Vagina (tissue), 2 donors: ENCODE results near the gene SCYL1. TPM values are rescaled to one million over a fixed set of nuclear protein-coding genes. Genes with fewer than 3 reads are reported as not detected.

Experiments
- DNase-seq, 2 donors: peaks; one replicate each; pipeline ENCODE4 v3.0.0-alpha.2; 2017; ENCODE audit errors: extremely low spot score in 2 of 2
- H3K27ac ChIP-seq: fragments of 200-600 bp; sonication (generic); one replicate; pipeline ENCODE4 v1.5.1; 2019
- H3K27me3 ChIP-seq: fragments of 200-600 bp; sonication (generic); one replicate; pipeline ENCODE4 v1.5.1; 2019
- H3K36me3 ChIP-seq, 2 donors: fragments of 200-600 bp; sonication (generic); one replicate each; pipeline ENCODE4 v1.5.1; 2017 to 2019
- H3K4me1 ChIP-seq: fragments of 200-600 bp; sonication (generic); one replicate; pipeline ENCODE4 v1.5.1; 2019
- H3K4me3 ChIP-seq, 2 donors: fragments of 200-600 bp; sonication (generic); 1 replicate in 1 of 2; 2 replicates in 1 of 2; pipeline ENCODE4 v1.5.1; 2016 to 2019
- H3K9me3 ChIP-seq: fragments of 200-600 bp; sonication (generic); one replicate; pipeline ENCODE4 v1.5.1; 2019
- POLR2A ChIP-seq, 2 donors: fragments of 450-650 bp; IDR thresholded peaks; one replicate each; pipeline ENCODE4 v1.6.1; 2017; ENCODE audit warnings: antibody characterized with exemption in 2 of 2, mild to moderate bottlenecking in 2 of 2, moderate library complexity in 2 of 2
- POLR2AphosphoS5 ChIP-seq, 2 donors: sonication (generic); formaldehyde crosslinking; IDR thresholded peaks; one replicate each; pipeline ENCODE4 v1.9.0; 2017; ENCODE audit warnings: antibody characterized with exemption in 2 of 2, mild to moderate bottlenecking in 2 of 2, low read depth in 1 of 2; ENCODE audit not compliant: insufficient read depth in 1 of 2
- intact Hi-C: fragments of 100-400 bp; cut with DNase I; formaldehyde crosslinking; loops from one replicate; pipeline ENCODE4 v1.15.1; 2023
- total RNA-seq: library from RNA; depleted of rRNA; stranded (reverse); fragments of >200 nt; gene quantifications from one replicate; pipeline ENCODE4 v1.2.3, GENCODE V29; 2016
- TF ChIP-seq, protein P1 (sequence below), 3 experiments: fragments of 450-650 bp in 2 of 3; fragments of 200-600 bp in 1 of 3; sonication (generic) in 1 of 3; IDR thresholded peaks; one replicate each; pipeline ENCODE4 v1.5.1; 2017 to 2019; ENCODE audit warnings: antibody characterized with exemption in 3 of 3, mild to moderate bottlenecking in 2 of 3, moderate library complexity in 2 of 3

Gene SCYL1
- total RNA-seq, 1 donor from 2014 or later, result 77.3 TPM

DNA sequence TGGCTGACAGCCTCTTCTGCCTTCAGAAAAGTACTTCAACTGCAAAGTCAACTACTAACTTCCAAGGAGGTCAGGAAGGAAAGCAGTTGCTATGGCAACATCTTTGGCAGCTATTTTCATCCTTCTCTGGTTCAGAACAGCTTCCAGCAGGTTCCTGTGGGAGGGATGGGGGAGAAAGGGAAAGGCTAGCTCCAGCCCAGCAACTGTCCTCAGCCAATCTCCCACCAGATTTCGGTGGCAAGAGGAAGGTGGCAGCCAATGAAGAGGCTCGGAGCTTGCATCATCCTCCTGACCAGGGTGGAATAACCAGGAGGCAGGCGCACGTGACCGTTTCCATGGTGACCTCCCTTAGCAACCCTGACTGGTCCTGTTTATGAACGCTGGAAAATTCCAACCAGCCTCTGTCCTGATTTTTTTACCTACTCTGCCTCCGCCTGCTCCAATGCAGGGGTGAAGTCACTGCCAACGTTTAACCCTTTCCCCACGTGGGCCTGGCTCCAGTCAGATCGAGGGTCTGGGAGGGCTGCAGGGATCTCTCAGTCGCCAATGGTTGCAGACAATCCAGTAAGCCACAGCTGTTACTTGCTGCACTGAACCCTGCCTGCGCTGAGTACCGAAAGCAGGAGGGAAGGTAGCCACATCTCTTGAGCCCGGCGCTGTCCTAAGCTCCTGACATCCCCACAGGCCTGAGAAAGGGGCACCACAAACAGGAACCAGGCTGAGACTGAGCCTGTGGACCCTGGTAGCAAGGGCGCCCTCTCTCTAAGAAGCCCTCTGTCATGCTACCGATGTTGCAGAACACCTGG is 37.2 kb upstream of the SCYL1 start:
- Histone ChIP-seq H3K27ac (peak overlapping the region; percentile 100), H3K36me3 (no peaks in the 10 kb centered on the region), H3K4me1 (peaks cover 77% of the 10 kb centered on the region), H3K4me3 (peak overlapping the region; percentile 14 to 33), H3K27me3 (no peaks in the 10 kb centered on the region), H3K9me3 (no peaks in the 10 kb centered on the region)
- intact Hi-C loops, result no loop called here
- peak in 1 of 2 donors; percentile 100 for DNase-seq
- no peak for TF ChIP-seq POLR2A (IDR thresholded peaks at IDR 0.05)
- peak; percentile 78 to 99 for TF ChIP-seq POLR2AphosphoS5 (IDR thresholded peaks at IDR 0.05; ENCODE audit: insufficient read depth in 1 of 2, low read depth in 1 of 2)
- TF ChIP-seq, protein P1, sequence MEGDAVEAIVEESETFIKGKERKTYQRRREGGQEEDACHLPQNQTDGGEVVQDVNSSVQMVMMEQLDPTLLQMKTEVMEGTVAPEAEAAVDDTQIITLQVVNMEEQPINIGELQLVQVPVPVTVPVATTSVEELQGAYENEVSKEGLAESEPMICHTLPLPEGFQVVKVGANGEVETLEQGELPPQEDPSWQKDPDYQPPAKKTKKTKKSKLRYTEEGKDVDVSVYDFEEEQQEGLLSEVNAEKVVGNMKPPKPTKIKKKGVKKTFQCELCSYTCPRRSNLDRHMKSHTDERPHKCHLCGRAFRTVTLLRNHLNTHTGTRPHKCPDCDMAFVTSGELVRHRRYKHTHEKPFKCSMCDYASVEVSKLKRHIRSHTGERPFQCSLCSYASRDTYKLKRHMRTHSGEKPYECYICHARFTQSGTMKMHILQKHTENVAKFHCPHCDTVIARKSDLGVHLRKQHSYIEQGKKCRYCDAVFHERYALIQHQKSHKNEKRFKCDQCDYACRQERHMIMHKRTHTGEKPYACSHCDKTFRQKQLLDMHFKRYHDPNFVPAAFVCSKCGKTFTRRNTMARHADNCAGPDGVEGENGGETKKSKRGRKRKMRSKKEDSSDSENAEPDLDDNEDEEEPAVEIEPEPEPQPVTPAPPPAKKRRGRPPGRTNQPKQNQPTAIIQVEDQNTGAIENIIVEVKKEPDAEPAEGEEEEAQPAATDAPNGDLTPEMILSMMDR (IDR thresholded peaks at IDR 0.05), result peak in 1 of 3 experiments; percentile 12

DNA sequence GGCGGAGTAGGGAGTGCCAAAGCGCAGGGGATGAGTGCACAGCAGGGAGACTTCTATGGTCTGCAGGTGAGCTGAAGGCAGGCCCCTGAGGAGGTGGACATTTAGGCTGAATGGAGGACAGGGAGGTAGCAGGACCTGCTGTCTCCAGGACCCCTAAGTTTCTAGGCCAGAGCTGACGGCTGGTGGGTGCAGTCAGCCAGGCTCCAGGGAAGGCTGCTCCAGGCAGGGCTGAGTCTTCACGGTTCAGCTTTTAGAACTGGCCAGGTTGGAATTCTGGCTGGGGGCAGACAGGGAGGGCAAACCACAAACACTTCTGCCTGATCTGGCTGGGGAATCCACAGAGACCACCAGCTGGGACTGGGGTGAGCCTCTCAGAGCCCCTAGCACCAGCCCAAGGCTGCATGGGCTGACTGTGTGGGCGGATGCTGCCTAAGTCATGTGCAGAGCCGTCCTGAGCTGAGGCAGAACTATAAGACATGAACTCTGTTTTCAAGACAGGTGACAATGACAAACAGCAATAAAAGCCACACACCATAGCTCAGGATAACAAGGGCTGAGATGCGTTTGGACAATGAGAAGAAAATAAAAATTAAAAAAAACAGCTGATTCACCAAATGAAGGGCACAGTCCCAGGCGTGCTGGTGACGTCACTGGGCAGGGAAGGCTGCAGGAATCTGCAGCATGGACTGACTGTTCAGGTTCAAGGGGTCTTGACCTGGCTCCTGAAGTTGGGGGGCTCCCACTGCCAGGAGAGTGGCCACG is 36.4 kb upstream of the SCYL1 start:
- Histone ChIP-seq H3K4me3 (peak overlapping the region; percentile 14 to 33), H3K9me3 (no peaks in the 10 kb centered on the region), H3K4me1 (peaks cover 85% of the 10 kb centered on the region), H3K27ac (peak overlapping the region; percentile 100), H3K36me3 (no peaks in the 10 kb centered on the region), H3K27me3 (no peaks in the 10 kb centered on the region)
- no peak for DNase-seq
- TF ChIP-seq POLR2A (IDR thresholded peaks at IDR 0.05), result no peak
- TF ChIP-seq, protein P1 (IDR thresholded peaks at IDR 0.05), result no peak
- TF ChIP-seq POLR2AphosphoS5 (IDR thresholded peaks at IDR 0.05; ENCODE audit: insufficient read depth in 1 of 2, low read depth in 1 of 2), result no peak
- intact Hi-C loops, result no loop called here

DNA sequence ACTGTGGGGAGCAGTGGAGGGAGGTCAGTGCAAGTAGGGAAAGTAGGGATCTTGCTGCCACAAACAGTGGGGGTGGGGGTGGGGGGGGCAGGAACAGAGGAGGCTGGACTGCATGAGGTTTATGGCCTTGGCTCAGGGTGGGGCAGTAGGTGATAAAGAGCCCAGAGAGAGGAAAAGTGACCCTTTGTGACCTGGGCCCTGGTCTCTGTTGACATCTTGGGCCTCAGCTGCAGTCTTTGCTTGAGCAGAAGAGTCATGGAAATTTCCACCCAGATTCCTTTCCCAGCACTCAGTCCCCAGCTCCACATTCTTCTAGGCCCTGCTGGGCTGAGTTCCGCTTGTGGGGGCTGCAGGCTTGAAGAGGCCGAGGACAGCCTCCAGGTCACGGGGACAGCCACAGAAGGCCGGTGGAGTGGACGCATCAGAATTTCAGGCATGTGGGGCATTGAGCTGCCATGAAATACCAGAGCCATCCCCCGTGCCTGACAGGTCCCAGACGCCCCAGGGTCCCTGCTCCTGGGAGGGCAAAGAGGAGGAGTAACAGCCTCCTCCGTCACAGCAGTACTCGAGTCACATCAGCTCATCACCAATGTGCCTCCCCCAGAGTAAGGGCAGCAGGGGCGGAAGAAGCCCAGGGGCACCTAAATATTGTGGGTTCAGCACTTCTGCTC is 35.7 kb upstream of the SCYL1 start:
- intact Hi-C loops, result no loop called here
- DNase-seq, result peak in 1 of 2 donors; percentile 95
- Histone ChIP-seq H3K27ac (peak overlapping the region; percentile 100), H3K36me3 (no peaks in the 10 kb centered on the region), H3K27me3 (no peaks in the 10 kb centered on the region), H3K4me3 (peak overlapping the region in 1 of 2 donors; percentile 12), H3K4me1 (peaks cover 92% of the 10 kb centered on the region), H3K9me3 (no peaks in the 10 kb centered on the region)
- TF ChIP-seq, protein P1 (IDR thresholded peaks at IDR 0.05), result no peak
- TF ChIP-seq POLR2AphosphoS5 (IDR thresholded peaks at IDR 0.05; ENCODE audit: insufficient read depth in 1 of 2, low read depth in 1 of 2) (peak; percentile 30 to 84), POLR2A (IDR thresholded peaks at IDR 0.05) (peak in 1 of 2 donors; percentile 9)

DNA sequence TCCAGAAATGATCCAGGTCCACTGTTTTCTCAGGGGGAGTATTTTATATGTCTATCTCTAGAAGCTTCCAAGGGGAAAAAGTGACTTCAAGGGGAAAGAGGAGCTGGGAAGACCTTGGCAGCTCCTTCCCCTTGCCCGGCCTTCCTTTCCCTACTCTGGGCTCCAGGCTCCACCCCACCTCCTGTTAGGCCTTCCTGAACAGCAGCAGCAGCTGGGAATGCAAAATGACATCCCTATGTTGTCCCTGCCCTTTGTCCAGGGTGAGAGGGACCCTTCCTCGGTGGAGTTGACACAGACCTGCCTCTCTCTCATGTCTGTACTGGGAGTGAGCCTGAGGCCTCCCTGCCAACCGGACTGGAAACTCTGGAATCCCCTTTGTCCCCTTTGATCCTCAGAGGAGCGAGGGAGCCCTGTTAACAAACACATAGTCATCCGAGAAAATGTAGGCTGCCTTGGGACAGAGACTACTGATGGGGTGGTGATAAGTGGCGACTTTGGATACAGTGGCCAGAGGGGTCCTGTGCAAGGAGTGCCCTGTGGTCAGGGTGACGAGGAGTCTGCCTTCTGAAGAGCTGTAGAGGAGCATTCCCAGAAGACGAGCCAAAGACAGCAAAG is 35.1 kb upstream of the SCYL1 start:
- peak in 1 of 2 donors; percentile 91 for DNase-seq
- intact Hi-C loops, result loop anchor here (1.0 kb wide), 1 partner anchor 13 kb away; no protein-coding TSS in a partner anchor

More for the DNA sequence above, 35.1 kb upstream of the SCYL1 start:
- Histone ChIP-seq H3K27ac (peak overlapping the region; percentile 100), H3K4me1 (peaks cover 96% of the 10 kb centered on the region), H3K9me3 (no peaks in the 10 kb centered on the region), H3K36me3 (no peaks in the 10 kb centered on the region), H3K4me3 (peak overlapping the region in 1 of 2 donors; percentile 12), H3K27me3 (no peaks in the 10 kb centered on the region)
- TF ChIP-seq POLR2AphosphoS5 (IDR thresholded peaks at IDR 0.05; ENCODE audit: insufficient read depth in 1 of 2, low read depth in 1 of 2), result no peak
- TF ChIP-seq POLR2A (IDR thresholded peaks at IDR 0.05), result no peak
- TF ChIP-seq, protein P1 (IDR thresholded peaks at IDR 0.05), result no peak
